ENCODE results near the gene TADA2B.
A peak's percentile ranks its signal among the peaks of the same experiment; 100 is the strongest.

DNA sequence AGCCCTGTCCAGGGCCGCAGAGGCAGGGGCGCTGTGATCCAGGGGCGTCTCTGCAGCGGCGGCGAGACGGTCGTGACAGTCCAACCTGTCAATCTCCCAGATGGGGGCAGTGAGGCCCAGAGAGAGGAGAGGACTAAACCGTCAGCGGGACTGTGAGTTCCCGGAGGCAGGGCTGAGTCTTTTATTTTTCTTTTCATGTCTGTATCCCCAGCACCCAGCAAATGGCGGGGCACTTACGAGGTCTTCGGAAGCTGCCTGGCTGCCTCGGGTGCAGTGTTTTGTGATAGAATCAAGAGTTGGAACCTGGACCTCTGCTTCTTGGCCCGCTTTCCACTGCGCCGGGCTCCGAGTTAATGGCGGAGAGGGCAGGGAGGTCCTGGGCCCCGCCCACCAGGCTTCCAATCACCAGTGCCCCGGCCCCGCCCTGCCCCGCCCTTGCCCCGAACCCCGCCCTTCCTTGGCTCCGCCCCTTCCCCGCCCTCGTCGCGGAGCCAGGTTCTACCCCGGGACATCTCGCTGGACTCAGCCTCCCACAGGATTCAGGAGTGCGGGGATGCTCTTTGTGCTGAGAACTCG, 59.9 kb downstream of the TADA2B start:
- peak in 1 of 2 donors; percentile 44 for TF ChIP-seq POLR2A (IDR thresholded peaks at IDR 0.05)
- TF ChIP-seq, protein P1, sequence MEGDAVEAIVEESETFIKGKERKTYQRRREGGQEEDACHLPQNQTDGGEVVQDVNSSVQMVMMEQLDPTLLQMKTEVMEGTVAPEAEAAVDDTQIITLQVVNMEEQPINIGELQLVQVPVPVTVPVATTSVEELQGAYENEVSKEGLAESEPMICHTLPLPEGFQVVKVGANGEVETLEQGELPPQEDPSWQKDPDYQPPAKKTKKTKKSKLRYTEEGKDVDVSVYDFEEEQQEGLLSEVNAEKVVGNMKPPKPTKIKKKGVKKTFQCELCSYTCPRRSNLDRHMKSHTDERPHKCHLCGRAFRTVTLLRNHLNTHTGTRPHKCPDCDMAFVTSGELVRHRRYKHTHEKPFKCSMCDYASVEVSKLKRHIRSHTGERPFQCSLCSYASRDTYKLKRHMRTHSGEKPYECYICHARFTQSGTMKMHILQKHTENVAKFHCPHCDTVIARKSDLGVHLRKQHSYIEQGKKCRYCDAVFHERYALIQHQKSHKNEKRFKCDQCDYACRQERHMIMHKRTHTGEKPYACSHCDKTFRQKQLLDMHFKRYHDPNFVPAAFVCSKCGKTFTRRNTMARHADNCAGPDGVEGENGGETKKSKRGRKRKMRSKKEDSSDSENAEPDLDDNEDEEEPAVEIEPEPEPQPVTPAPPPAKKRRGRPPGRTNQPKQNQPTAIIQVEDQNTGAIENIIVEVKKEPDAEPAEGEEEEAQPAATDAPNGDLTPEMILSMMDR (IDR thresholded peaks at IDR 0.05) = no peak

All from suprapubic skin (tissue), 3 donors.